MM.1S (cell line): ENCODE measurements around the gene ANKRD13D.
A peak's percentile ranks its signal among the peaks of the same experiment; 100 is the strongest.

ENCODE experiments used
- DNase-seq: peaks from one replicate; pipeline ENCODE4 v3.0.0-alpha.2; 2015
- H2AFZ ChIP-seq: fragments of 300-600 bp; sonication (generic); 2 replicates; pipeline ENCODE4 v1.6.0; 2016; ENCODE audit warnings: antibody characterized with exemption, low read length
- H3F3A ChIP-seq: fragments of 300-600 bp; sonication (generic); 2 replicates; pipeline ENCODE4 v1.6.1; 2016; ENCODE audit warnings: mild to moderate bottlenecking, antibody characterized with exemption, low read length, moderate library complexity, mixed read lengths; ENCODE audit not compliant: insufficient read depth
- H3K27ac ChIP-seq: fragments of 300-600 bp; sonication (generic); 2 replicates; pipeline ENCODE4 v1.5.1; 2016; ENCODE audit warnings: mild to moderate bottlenecking, low read length
- H3K27me3 ChIP-seq: fragments of 300-600 bp; sonication (generic); replicated peaks from 2 replicates; pipeline ENCODE4 v1.6.0; 2016; ENCODE audit warnings: low read length; ENCODE audit not compliant: insufficient read depth
- H3K36me3 ChIP-seq: fragments of 300-600 bp; sonication (generic); replicated peaks from 2 replicates; pipeline ENCODE4 v1.6.1; 2016; ENCODE audit warnings: mild to moderate bottlenecking, low read length, mixed read lengths; ENCODE audit not compliant: insufficient read depth
- H3K4me1 ChIP-seq: fragments of 300-600 bp; sonication (generic); 2 replicates; pipeline ENCODE4 v1.6.1; 2016; ENCODE audit warnings: low read length, mixed read lengths
- H3K4me2 ChIP-seq: fragments of 300-600 bp; sonication (generic); 2 replicates; pipeline ENCODE4 v1.6.0; 2016; ENCODE audit warnings: low read depth, low read length
- H3K4me3 ChIP-seq: fragments of 300-600 bp; sonication (generic); 2 replicates; pipeline ENCODE4 v1.5.1; 2016; ENCODE audit warnings: low read length, mixed read lengths
- H3K79me2 ChIP-seq: fragments of 300-600 bp; sonication (generic); 2 replicates; pipeline ENCODE4 v1.6.1; 2016; ENCODE audit warnings: mixed run types, low read length, mixed read lengths
- H3K9ac ChIP-seq: fragments of 300-600 bp; sonication (generic); 2 replicates; pipeline ENCODE4 v1.6.1; 2016; ENCODE audit warnings: low read length, mixed read lengths
- H3K9me2 ChIP-seq: fragments of 300-600 bp; sonication (generic); replicated peaks from 2 replicates; pipeline ENCODE4 v1.6.1; 2016; ENCODE audit warnings: mild to moderate bottlenecking, low read length, mixed read lengths; ENCODE audit not compliant: insufficient read depth
- H3K9me3 ChIP-seq: fragments of 300-600 bp; sonication (generic); replicated peaks from 2 replicates; pipeline ENCODE4 v1.6.1; 2016; ENCODE audit warnings: mild to moderate bottlenecking, low read length, mixed read lengths; ENCODE audit not compliant: insufficient read depth
- H4K20me1 ChIP-seq: fragments of 300-600 bp; sonication (generic); 2 replicates; pipeline ENCODE4 v1.6.1; 2016; ENCODE audit warnings: mild to moderate bottlenecking, low read length, moderate library complexity, mixed read lengths; ENCODE audit not compliant: insufficient read depth
- CTCF ChIP-seq: fragments of 300-600 bp; sonication (generic); IDR thresholded peaks from 2 replicates; pipeline ENCODE4 v1.5.1; 2016; ENCODE audit warnings: antibody characterized with exemption, low read length, mixed read lengths
- EZH2 ChIP-seq: fragments of 300-600 bp; sonication (generic); optimal IDR thresholded peaks from 2 replicates; pipeline ENCODE3; 2017; ENCODE audit warnings: low read depth, mild to moderate bottlenecking, antibody characterized with exemption, low read length, mixed read lengths
- EZH2phosphoT487 ChIP-seq: fragments of 300-600 bp; sonication (generic); IDR thresholded peaks from 2 replicates; pipeline ENCODE4 v1.6.1; 2018; ENCODE audit warnings: antibody characterized with exemption, low read length

Gene ANKRD13D

GRCh38 chr11:67254798-67255197 is 34.3 kb upstream of the ANKRD13D start:
- Histone ChIP-seq H2AFZ (no peak overlapping the region), H3K27me3 (no peaks in the 10 kb centered on the region), H3K4me1 (no peaks in the 10 kb centered on the region), H4K20me1 (no peaks in the 10 kb centered on the region; the same call in none of the 2 replicates), H3K9me2 (no peaks in the 10 kb centered on the region), H3K9me3 (no peaks in the 10 kb centered on the region), H3K4me3 (no peak overlapping the region), H3K27ac (no peak overlapping the region), H3K36me3 (peaks cover 45% of the 10 kb centered on the region), H3K79me2 (peaks cover 46% of the 10 kb centered on the region), H3K4me2 (no peak overlapping the region), H3F3A (peaks cover 49% of the 10 kb centered on the region), H3K9ac (no peak overlapping the region)
- no peak for TF ChIP-seq EZH2phosphoT487
- peak; percentile 3 for DNase-seq

- H4K20me1 ChIP-seq, result no peaks in the 10 kb centered on the region; the same call in none of the 2 replicates
- H3K27me3 ChIP-seq, result no peaks in the 10 kb centered on the region
- H3F3A ChIP-seq, result peaks cover 50% of the 10 kb centered on the region
- no peak overlapping the region for H3K4me2 ChIP-seq
- H3K9ac ChIP-seq, result no peak overlapping the region
- H2AFZ ChIP-seq, result no peak overlapping the region
- H3K36me3 ChIP-seq, result peaks cover 40% of the 10 kb centered on the region
- H3K27ac ChIP-seq, result no peak overlapping the region
- no peaks in the 10 kb centered on the region for H3K9me2 ChIP-seq
- no peaks in the 10 kb centered on the region for H3K4me1 ChIP-seq
- H3K4me3 ChIP-seq, result no peak overlapping the region
- no peaks in the 10 kb centered on the region for H3K9me3 ChIP-seq
- peaks cover 41% of the 10 kb centered on the region for H3K79me2 ChIP-seq
- DNase-seq, result peak; percentile 0
- TF ChIP-seq CTCF (no peak), EZH2phosphoT487 (no peak), EZH2 (no peak)
Observed at GRCh38 chr11:67255353-67255752, 33.8 kb upstream of the ANKRD13D start.

- DNase-seq, result no peak
Observed at GRCh38 chr11:67255864-67256263, 33.2 kb upstream of the ANKRD13D start.

More at GRCh38 chr11:67255864-67256263, 33.2 kb upstream of the ANKRD13D start:
- Histone ChIP-seq H3K27ac (no peak overlapping the region), H3K4me1 (no peaks in the 10 kb centered on the region), H3K9me3 (no peaks in the 10 kb centered on the region), H3F3A (peaks cover 53% of the 10 kb centered on the region), H3K9ac (no peak overlapping the region), H4K20me1 (no peaks in the 10 kb centered on the region; the same call in none of the 2 replicates), H3K27me3 (no peaks in the 10 kb centered on the region), H3K36me3 (peaks cover 36% of the 10 kb centered on the region), H3K79me2 (peaks cover 36% of the 10 kb centered on the region), H3K4me3 (no peak overlapping the region), H3K9me2 (no peaks in the 10 kb centered on the region), H3K4me2 (no peak overlapping the region), H2AFZ (no peak overlapping the region)
- no peak for TF ChIP-seq EZH2
- TF ChIP-seq CTCF, result no peak
- no peak for TF ChIP-seq EZH2phosphoT487
